ENCODE results near the gene NOTCH1. TPM values are rescaled to one million over a fixed set of nuclear protein-coding genes. Genes with fewer than 3 reads are reported as not detected.
"Not testable (repeated sequence)": the region's sequence is repeated elsewhere in the genome, so short reads cannot be mapped to it uniquely, and the experiment has no call there.

Gene NOTCH1
- total RNA-seq, 1 experiment from 2014 or later = 39.2 TPM

GRCh38 chr9:136584401-136584932 is 38.6 kb upstream of the NOTCH1 start:
- Histone ChIP-seq H3K4me3 (no peak overlapping the region), H3K27me3 (ENCODE audit: insufficient read depth, low read depth) (no peaks in the 10 kb centered on the region), H3K79me2 (ENCODE audit: low read depth) (no peaks in the 10 kb centered on the region), H3K27ac (no peak overlapping the region), H3K4me2 (no peak overlapping the region), H3K4me1 (replicated peaks; ENCODE audit: insufficient read depth) (no peaks in the 10 kb centered on the region), H3F3A (ENCODE audit: insufficient read depth, low read depth) (peaks cover 8% of the 10 kb centered on the region; the same call in 1 of the 2 replicates), H3K9me3 (ENCODE audit: insufficient read depth, low read depth) (no peaks in the 10 kb centered on the region), H3K36me3 (ENCODE audit: low read depth) (no peaks in the 10 kb centered on the region), H3K9me2 (ENCODE audit: insufficient read depth) (no peaks in the 10 kb centered on the region), H4K20me1 (ENCODE audit: insufficient read depth) (no peaks in the 10 kb centered on the region), H2AFZ (no peak overlapping the region)
- no peak for DNase-seq
- ChIA-PET CTCF (no interaction called here), POLR2A (ENCODE audit: unreplicated experiment) (no interaction called here)
- intact Hi-C loops (cut with micrococcal nuclease; ENCODE audit: unreplicated experiment) = no loop called here
- no peak for TF ChIP-seq EZH2 (IDR thresholded peaks at IDR 0.05; ENCODE audit: low read depth)
- no peak for TF ChIP-seq CTCF (conservative IDR thresholded peaks at IDR 0.05)
- no TSS peak for BruUV-seq (replicated peaks)

GRCh38 chr9:136582977-136583735 is 37.3 kb upstream of the NOTCH1 start:
- Histone ChIP-seq H3K27me3 (ENCODE audit: insufficient read depth, low read depth) (no peaks in the 10 kb centered on the region), H3K36me3 (ENCODE audit: low read depth) (no peaks in the 10 kb centered on the region), H3F3A (ENCODE audit: insufficient read depth, low read depth) (peaks cover 17% of the 10 kb centered on the region; the same call in 1 of the 2 replicates), H3K4me3 (no peak overlapping the region), H3K9me3 (ENCODE audit: insufficient read depth, low read depth) (no peaks in the 10 kb centered on the region), H4K20me1 (ENCODE audit: insufficient read depth) (no peaks in the 10 kb centered on the region), H3K27ac (no peak overlapping the region), H3K9me2 (ENCODE audit: insufficient read depth) (no peaks in the 10 kb centered on the region), H2AFZ (no peak overlapping the region), H3K4me1 (replicated peaks; ENCODE audit: insufficient read depth) (peaks cover 10% of the 10 kb centered on the region), H3K4me2 (no peak overlapping the region), H3K79me2 (ENCODE audit: low read depth) (no peaks in the 10 kb centered on the region)
- POLR2A ChIA-PET (ENCODE audit: unreplicated experiment) = interaction anchor here (0.5 to 0.7 kb wide), 2 partner anchors 110 to 1119 kb away, joined by 3 to 15 read pairs; no protein-coding TSS in a partner anchor
- TF ChIP-seq CTCF (conservative IDR thresholded peaks at IDR 0.05) (no peak), EZH2 (IDR thresholded peaks at IDR 0.05; ENCODE audit: low read depth) (no peak)
- CTCF ChIA-PET = no interaction called here
- DNase-seq = no peak
- no TSS peak for BruUV-seq (replicated peaks)
- intact Hi-C loops (cut with micrococcal nuclease; ENCODE audit: unreplicated experiment) = no loop called here

- Histone ChIP-seq H3F3A (ENCODE audit: insufficient read depth, low read depth) (peaks cover 30% of the 10 kb centered on the region; the same call in 1 of the 2 replicates), H4K20me1 (ENCODE audit: insufficient read depth) (no peaks in the 10 kb centered on the region), H3K27me3 (ENCODE audit: insufficient read depth, low read depth) (no peaks in the 10 kb centered on the region), H3K4me1 (replicated peaks; ENCODE audit: insufficient read depth) (peaks cover 15% of the 10 kb centered on the region), H3K79me2 (ENCODE audit: low read depth) (no peaks in the 10 kb centered on the region), H3K9me3 (ENCODE audit: insufficient read depth, low read depth) (no peaks in the 10 kb centered on the region), H3K36me3 (ENCODE audit: low read depth) (no peaks in the 10 kb centered on the region), H3K4me2 (no peak overlapping the region), H3K27ac (no peak overlapping the region), H3K4me3 (no peak overlapping the region), H3K9me2 (ENCODE audit: insufficient read depth) (no peaks in the 10 kb centered on the region), H2AFZ (no peak overlapping the region)
- TF ChIP-seq EZH2 (IDR thresholded peaks at IDR 0.05; ENCODE audit: low read depth) (no peak), CTCF (conservative IDR thresholded peaks at IDR 0.05) (no peak)
- BruUV-seq (replicated peaks) = no TSS peak
- ChIA-PET POLR2A (ENCODE audit: unreplicated experiment) (interaction anchor here (0.7 kb wide), 1 partner anchor 109 kb away, joined by 3 read pairs; no protein-coding TSS in a partner anchor), CTCF (no interaction called here)
- no peak for DNase-seq
- intact Hi-C loops (cut with micrococcal nuclease; ENCODE audit: unreplicated experiment) = no loop called here
Observed at GRCh38 chr9:136581614-136582447, 36.0 kb upstream of the NOTCH1 start.

- H3K9me3 ChIP-seq (ENCODE audit: insufficient read depth, low read depth); H3K4me3 ChIP-seq; H3K36me3 ChIP-seq (ENCODE audit: low read depth); BruUV-seq (replicated peaks); H3K9me2 ChIP-seq (ENCODE audit: insufficient read depth); H2AFZ ChIP-seq; H3K27me3 ChIP-seq (ENCODE audit: insufficient read depth, low read depth); POLR2A ChIA-PET (ENCODE audit: unreplicated experiment); H3K79me2 ChIP-seq (ENCODE audit: low read depth); H3K4me2 ChIP-seq; DNase-seq; H4K20me1 ChIP-seq (ENCODE audit: insufficient read depth); H3K27ac ChIP-seq: not testable (repeated sequence)
- intact Hi-C loops (cut with micrococcal nuclease; ENCODE audit: unreplicated experiment) = loop anchor here (5.0 kb wide), 1 partner anchor 48 kb away; no protein-coding TSS in a partner anchor
- CTCF ChIA-PET = interaction anchor here (0.6 kb wide), 1 partner anchor 50 kb away, joined by 4 read pairs; no protein-coding TSS in a partner anchor
- Histone ChIP-seq H3F3A (ENCODE audit: insufficient read depth, low read depth) (peaks cover 30% of the 10 kb centered on the region; the same call in 1 of the 2 replicates), H3K4me1 (replicated peaks; ENCODE audit: insufficient read depth) (peaks cover 26% of the 10 kb centered on the region)
Observed at GRCh38 chr9:136579650-136580219, 33.9 kb upstream of the NOTCH1 start.
